ENCODE measurements around the gene ZNF835.

DNA sequence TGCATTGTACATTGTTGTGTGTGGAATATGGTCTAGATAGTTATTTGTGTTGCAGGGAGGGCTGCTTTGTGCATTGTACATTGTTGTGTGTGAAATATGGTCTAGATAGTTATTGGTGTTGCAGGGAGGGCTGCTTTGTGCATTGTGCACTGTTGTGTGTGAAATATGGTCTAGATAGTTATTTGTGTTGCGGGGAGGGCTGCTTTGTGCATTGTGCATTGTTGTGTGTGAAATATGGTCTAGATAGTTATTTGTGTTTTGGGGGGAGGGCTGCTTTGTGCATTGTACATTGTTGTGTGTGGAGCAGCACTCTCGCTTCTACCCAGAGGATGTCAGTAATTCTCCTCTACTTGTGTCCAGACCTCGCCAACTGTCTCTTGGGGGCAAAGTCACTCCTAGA is 36.3 kb upstream of the ZNF835 start:
- TF ChIP-seq, protein P1, sequence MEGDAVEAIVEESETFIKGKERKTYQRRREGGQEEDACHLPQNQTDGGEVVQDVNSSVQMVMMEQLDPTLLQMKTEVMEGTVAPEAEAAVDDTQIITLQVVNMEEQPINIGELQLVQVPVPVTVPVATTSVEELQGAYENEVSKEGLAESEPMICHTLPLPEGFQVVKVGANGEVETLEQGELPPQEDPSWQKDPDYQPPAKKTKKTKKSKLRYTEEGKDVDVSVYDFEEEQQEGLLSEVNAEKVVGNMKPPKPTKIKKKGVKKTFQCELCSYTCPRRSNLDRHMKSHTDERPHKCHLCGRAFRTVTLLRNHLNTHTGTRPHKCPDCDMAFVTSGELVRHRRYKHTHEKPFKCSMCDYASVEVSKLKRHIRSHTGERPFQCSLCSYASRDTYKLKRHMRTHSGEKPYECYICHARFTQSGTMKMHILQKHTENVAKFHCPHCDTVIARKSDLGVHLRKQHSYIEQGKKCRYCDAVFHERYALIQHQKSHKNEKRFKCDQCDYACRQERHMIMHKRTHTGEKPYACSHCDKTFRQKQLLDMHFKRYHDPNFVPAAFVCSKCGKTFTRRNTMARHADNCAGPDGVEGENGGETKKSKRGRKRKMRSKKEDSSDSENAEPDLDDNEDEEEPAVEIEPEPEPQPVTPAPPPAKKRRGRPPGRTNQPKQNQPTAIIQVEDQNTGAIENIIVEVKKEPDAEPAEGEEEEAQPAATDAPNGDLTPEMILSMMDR (IDR thresholded peaks at IDR 0.05; ENCODE audit: borderline replicate concordance, extremely low read depth, low read length, poor library complexity, severe bottlenecking), result no peak
- TF ChIP-seq EZH2 (IDR thresholded peaks at IDR 0.05; ENCODE audit: borderline replicate concordance, low read depth, low read length, severe bottlenecking), result no peak
